ENCODE measurements around the gene KRT81.

GRCh38 chr12:52331833-52332232, 40.5 kb upstream of the KRT81 start:
- TF ChIP-seq POLR2AphosphoS5 (IDR thresholded peaks at IDR 0.05) (no peak), CTCF (IDR thresholded peaks at IDR 0.05) (no peak)

Data from breast epithelium (tissue), 3 donors.